ENCODE measurements around the gene PPARG. TPM values are rescaled to one million over a fixed set of nuclear protein-coding genes. Genes with fewer than 3 reads are reported as not detected.
"Not testable (repeated sequence)": the region's sequence is repeated elsewhere in the genome, so short reads cannot be mapped to it uniquely, and the experiment has no call there.

Gene PPARG
- 10 to 100 TPM; 24.1 to 33.3 (median 28.2) TPM for polyA plus RNA-seq (ENCODE audit: insufficient read length in 3 of 3)

GRCh38 chr3:12288182-12289129 lies at the start of gene PPARG:
PPARG (plus strand) TSS chr3:12289070; CDS start chr3:12379712, 90,642 bp downstream.
- DNase-seq (ENCODE audit: low read depth in 3 of 3, low spot score in 2 of 3) = no peak

GRCh38 chr3:12239301-12239700 lies 49.6 kb upstream of the PPARG start:
- no peak for DNase-seq (ENCODE audit: low read depth in 3 of 3, low spot score in 2 of 3)

GRCh38 chr3:12242772-12243171 lies 46.1 kb upstream of the PPARG start:
- no peak for DNase-seq (ENCODE audit: low read depth in 3 of 3, low spot score in 2 of 3)

- no peak for DNase-seq (ENCODE audit: low read depth in 3 of 3, low spot score in 2 of 3)
Measured at GRCh38 chr3:12246497-12247163, 42.2 kb upstream of the PPARG start.

GRCh38 chr3:12247411-12247810 lies 41.5 kb upstream of the PPARG start:
- no peak for DNase-seq (ENCODE audit: low read depth in 3 of 3, low spot score in 2 of 3)

- DNase-seq (ENCODE audit: low read depth in 3 of 3, low spot score in 2 of 3) = no peak
Measured at GRCh38 chr3:12249519-12249918, 39.4 kb upstream of the PPARG start.

GRCh38 chr3:12252889-12253288 lies 36.0 kb upstream of the PPARG start:
- DNase-seq (ENCODE audit: low read depth in 3 of 3, low spot score in 2 of 3) = no peak

- DNase-seq (ENCODE audit: low read depth in 3 of 3, low spot score in 2 of 3) = peak in 1 of 3 donors; percentile 25
Measured at GRCh38 chr3:12253516-12254343, 35.1 kb upstream of the PPARG start.

- DNase-seq (ENCODE audit: low read depth in 3 of 3, low spot score in 2 of 3) = no peak
Measured at GRCh38 chr3:12255393-12255792, 33.5 kb upstream of the PPARG start.

GRCh38 chr3:12258911-12259310 lies 30.0 kb upstream of the PPARG start:
- DNase-seq (ENCODE audit: low read depth in 3 of 3, low spot score in 2 of 3) = no peak

GRCh38 chr3:12262173-12262572 lies 26.7 kb upstream of the PPARG start:
- not testable (repeated sequence) for DNase-seq (ENCODE audit: low read depth in 3 of 3, low spot score in 2 of 3)

- no peak for DNase-seq (ENCODE audit: low read depth in 3 of 3, low spot score in 2 of 3)
Measured at GRCh38 chr3:12265508-12265907, 23.4 kb upstream of the PPARG start.

- no peak for DNase-seq (ENCODE audit: low read depth in 3 of 3, low spot score in 2 of 3)
Measured at GRCh38 chr3:12266038-12266437, 22.8 kb upstream of the PPARG start.

- DNase-seq (ENCODE audit: low read depth in 3 of 3, low spot score in 2 of 3) = no peak
Measured at GRCh38 chr3:12267376-12268030, 21.4 kb upstream of the PPARG start.

GRCh38 chr3:12268049-12268735 lies 20.7 kb upstream of the PPARG start:
- no peak for DNase-seq (ENCODE audit: low read depth in 3 of 3, low spot score in 2 of 3)

- DNase-seq (ENCODE audit: low read depth in 3 of 3, low spot score in 2 of 3) = no peak
Measured at GRCh38 chr3:12270976-12271375, 17.9 kb upstream of the PPARG start.

GRCh38 chr3:12273045-12273695 lies 15.7 kb upstream of the PPARG start:
- DNase-seq (ENCODE audit: low read depth in 3 of 3, low spot score in 2 of 3) = no peak

- no peak for DNase-seq (ENCODE audit: low read depth in 3 of 3, low spot score in 2 of 3)
Measured at GRCh38 chr3:12275974-12276650, 12.8 kb upstream of the PPARG start.

GRCh38 chr3:12276827-12277226 lies 12.0 kb upstream of the PPARG start:
- not testable (repeated sequence) for DNase-seq (ENCODE audit: low read depth in 3 of 3, low spot score in 2 of 3)

Measured in right renal cortex interstitium (tissue), 3 donors.